Measurements from ENCODE around the gene CMC1.
A peak's percentile ranks its signal among the peaks of the same experiment; 100 is the strongest.

CMC1 gene

GRCh38 chr3:28308196-28308595 lies 66.8 kb downstream of the CMC1 start:
- Histone ChIP-seq H3K9me3 (no peaks in the 10 kb centered on the region), H3K4me1 (no peaks in the 10 kb centered on the region)
- intact Hi-C loops (cut with DNase I; ENCODE audit: low total_unique reads), result no loop called here

GRCh38 chr3:28315711-28316110 lies 74.3 kb downstream of the CMC1 start:
- H3K36me3 ChIP-seq, result peaks cover 0 to 15% (median 6%) of the 10 kb centered on the region in 3 donors
- TF ChIP-seq CTCF (IDR thresholded peaks at IDR 0.05), result no peak
- H3K27ac ChIP-seq, result no peak overlapping the region
- intact Hi-C loops (cut with DNase I; ENCODE audit: low total_unique reads), result no loop called here
- no peaks in the 10 kb centered on the region for H3K4me1 ChIP-seq
- DNase-seq, result no peak
- no peak overlapping the region for H3K4me3 ChIP-seq
- no peaks in the 10 kb centered on the region for H3K9me3 ChIP-seq
- no peaks in the 10 kb centered on the region for H3K27me3 ChIP-seq

More at GRCh38 chr3:28308196-28308595, 66.8 kb downstream of the CMC1 start:
- no peak for DNase-seq
- TF ChIP-seq CTCF (IDR thresholded peaks at IDR 0.05), result no peak
- Histone ChIP-seq H3K4me3 (no peak overlapping the region), H3K27me3 (no peaks in the 10 kb centered on the region), H3K27ac (no peak overlapping the region), H3K36me3 (no peaks in the 10 kb centered on the region)

GRCh38 chr3:28316226-28316625 lies 74.8 kb downstream of the CMC1 start:
- no peaks in the 10 kb centered on the region for H3K4me1 ChIP-seq
- H3K4me3 ChIP-seq, result no peak overlapping the region
- peaks cover 0 to 20% (median 6%) of the 10 kb centered on the region in 3 donors for H3K36me3 ChIP-seq
- no peaks in the 10 kb centered on the region for H3K9me3 ChIP-seq
- DNase-seq, result no peak
- intact Hi-C loops (cut with DNase I; ENCODE audit: low total_unique reads), result no loop called here
- no peaks in the 10 kb centered on the region for H3K27me3 ChIP-seq
- H3K27ac ChIP-seq, result no peak overlapping the region
- TF ChIP-seq CTCF (IDR thresholded peaks at IDR 0.05), result no peak

- TF ChIP-seq CTCF (IDR thresholded peaks at IDR 0.05), result peak; percentile 31 to 37
- no peak for DNase-seq
Observed at GRCh38 chr3:28317438-28318022, 76.1 kb downstream of the CMC1 start.

GRCh38 chr3:28320981-28321380 lies 79.6 kb downstream of the CMC1 start:
- peaks cover 24 to 47% (median 24%) of the 10 kb centered on the region in 3 donors for H3K36me3 ChIP-seq
- intact Hi-C loops (cut with DNase I; ENCODE audit: low total_unique reads), result no loop called here
- no peaks in the 10 kb centered on the region for H3K4me1 ChIP-seq
- H3K27me3 ChIP-seq, result no peaks in the 10 kb centered on the region
- H3K27ac ChIP-seq, result no peak overlapping the region
- DNase-seq, result no peak
- H3K9me3 ChIP-seq, result no peaks in the 10 kb centered on the region
- no peak for TF ChIP-seq CTCF (IDR thresholded peaks at IDR 0.05)
- H3K4me3 ChIP-seq, result no peak overlapping the region

More at GRCh38 chr3:28317438-28318022, 76.1 kb downstream of the CMC1 start:
- Histone ChIP-seq H3K27ac (no peak overlapping the region), H3K4me1 (no peaks in the 10 kb centered on the region), H3K4me3 (no peak overlapping the region), H3K36me3 (peaks cover 0 to 30% (median 6%) of the 10 kb centered on the region in 3 donors), H3K27me3 (no peaks in the 10 kb centered on the region), H3K9me3 (no peaks in the 10 kb centered on the region)
- intact Hi-C loops (cut with DNase I; ENCODE audit: low total_unique reads), result no loop called here

- Histone ChIP-seq H3K9me3 (no peaks in the 10 kb centered on the region), H3K4me1 (no peaks in the 10 kb centered on the region), H3K4me3 (no peak overlapping the region), H3K27me3 (no peaks in the 10 kb centered on the region), H3K36me3 (peaks cover 27 to 55% (median 31%) of the 10 kb centered on the region in 3 donors), H3K27ac (no peak overlapping the region)
- no peak for DNase-seq
- TF ChIP-seq CTCF (IDR thresholded peaks at IDR 0.05), result no peak
- intact Hi-C loops (cut with DNase I; ENCODE audit: low total_unique reads), result no loop called here
Observed at GRCh38 chr3:28322464-28322863, 81.0 kb downstream of the CMC1 start.

Measured in tibial artery (tissue), 4 donors.